Heart right ventricle (tissue), 16 donors: ENCODE measurements around the gene COLEC11. TPM values are rescaled to one million over a fixed set of nuclear protein-coding genes. Genes with fewer than 3 reads are reported as not detected.

Experiments used
- ATAC-seq, 8 donors: fragments of 200-7000 bp; cut with Tn5 transposase; one replicate each; pipeline ENCODE4 v1.9.1; 2020; ENCODE audit warnings: mild to moderate bottlenecking in 8 of 8, moderate library complexity in 8 of 8, moderate number of reproducible peaks in 1 of 8
- DNase-seq, 2 donors: peaks; one replicate each; pipeline ENCODE4 v3.0.0-alpha.2; 2020
- H3K27ac ChIP-seq, 10 donors: fragments of 200-600 bp; sonication (generic) in 2 of 10; one replicate each; pipeline versions ENCODE4 v1.5.0 to v1.8.0; 2020 to 2022; ENCODE audit warnings: mild to moderate bottlenecking in 3 of 10
- H3K27me3 ChIP-seq, 7 donors: fragments of 200-600 bp; one replicate each; pipeline ENCODE4 v1.8.0; 2021 to 2022; ENCODE audit warnings: mild to moderate bottlenecking in 2 of 7
- H3K36me3 ChIP-seq, 9 donors: fragments of 200-600 bp; sonication (generic) in 1 of 9; one replicate each; pipeline versions ENCODE4 v1.5.0 to v1.8.0; 2020 to 2022; ENCODE audit warnings: mild to moderate bottlenecking in 2 of 9
- H3K4me1 ChIP-seq, 9 donors: fragments of 200-600 bp; sonication (generic) in 1 of 9; one replicate each; pipeline versions ENCODE4 v1.5.0 to v1.8.0; 2020 to 2022; ENCODE audit warnings: mild to moderate bottlenecking in 4 of 9
- H3K4me3 ChIP-seq, 10 donors: fragments of 200-600 bp; sonication (generic) in 2 of 10; one replicate each; pipeline versions ENCODE4 v1.5.0 to v1.8.0; 2020 to 2022; ENCODE audit warnings: mild to moderate bottlenecking in 7 of 10, moderate library complexity in 2 of 10
- H3K9me3 ChIP-seq, 11 donors: fragments of 200-600 bp in 10 of 11; sonication (generic) in 2 of 11; one replicate each; pipeline versions ENCODE4 v1.5.0 to v1.8.0; 2013 to 2022; ENCODE audit warnings: mild to moderate bottlenecking in 2 of 11, control low read depth in 1 of 11, moderate library complexity in 1 of 11
- CTCF ChIP-seq, 9 donors: fragments of 200-600 bp; sonication (generic) in 2 of 9; IDR thresholded peaks; one replicate each; pipeline versions ENCODE4 v1.5.0 to v1.8.0; 2021 to 2022; ENCODE audit warnings: antibody characterized with exemption in 9 of 9, mild to moderate bottlenecking in 5 of 9, moderate library complexity in 1 of 9
- WGBS, 2 donors: extraction: QIAGEN DNeasy Blood & Tissue Kit; methylation state at CpG; one replicate each; pipeline ENCODE4 v1.1.7; 2013; ENCODE audit warnings: inconsistent platforms in 1 of 2; 5-methylcytosine and 5-hydroxymethylcytosine counted together
- intact Hi-C, 10 donors: fragments of 100-400 bp; cut with DNase I; formaldehyde crosslinking; loops; one replicate each; pipeline versions ENCODE4 v1.11.1 to v1.14.2; 2022
- polyA plus RNA-seq, 2 donors: library from polyadenylated mRNA; stranded (reverse); fragments of 200-250 nt; gene quantifications; one replicate each; pipeline ENCODE4 v1.2.3, GENCODE V29; 2013
- total RNA-seq, 10 donors: library from RNA; stranded (reverse); fragmentation: NEBNext Ultra II Directional in 3 of 10; extraction: Animal tissue kit (Norgen Biotek cat#: 25700) in 3 of 10; gene quantifications; one replicate each; pipeline versions ENCODE4 v1.2.1 to v1.2.4, GENCODE V29; 2021 to 2023
- donor health status: Arrhythmogenic right ventricular cardiomyopathy.
- donor health status: ischemic (EF 13 %, LVEDD 7.1; RV severe dilation, severe dysfunction).
- donor health status: healthy with polysubstance abuse.
- donor health status: DM: no; HTN: yes; CAD: no.
- donor health status: DM: no; HTN: no; CAD: no.
- donor health status: ischemic (EF 25% LVEDD 6.9; RV normal size, moderate dysfunction).
- donor health status: ischemic (EF 25% LVEDD 5.7; RV mildly dilated, moderate dysfunction).
- donor health status: healthy.
- donor health status: DM: yes; HTN: yes; CAD: no.
- donor health status: Ischemic cardiomyopathy.
- donor health status: ischemic (EF 35%, LVEDD 5.7; RV mildly dilated, moderate dysfunction).
- donor health status: nonischemic (EF 11% LVEDD 7.7; RV severe dilation, severe dysfunction).
- donor health status: DM: yes; HTN: yes; CAD: no.
- donor health status: PGD.
- donor health status: ischemic (EF 29% LVEDD 5.4; RV normal size, mild dysfunction).
- donor health status: nonischemic (EF 23%, LVEDD 6.1; RV moderate dilation, normal function).

COLEC11 gene
- total and polyA plus RNA-seq, 12 donors = 2.0 to 26.7 (median 5.2) TPM

GRCh38 chr2:3648652-3649177 is 53.8 kb downstream of the COLEC11 start:
- no peak for TF ChIP-seq CTCF (IDR thresholded peaks at IDR 0.05)
- Histone ChIP-seq H3K27me3 (peaks cover 0 to 15% (median 0%) of the 10 kb centered on the region in 7 donors), H3K36me3 (no peaks in the 10 kb centered on the region), H3K27ac (no peak overlapping the region), H3K9me3 (no peaks in the 10 kb centered on the region), H3K4me1 (peaks cover 0 to 19% (median 14%) of the 10 kb centered on the region in 9 donors), H3K4me3 (no peak overlapping the region)
- DNase-seq (no peak), ATAC-seq (no peak)
- 92% methylated on average over 20 of the region's 20 CpGs for WGBS, 2 donors
- intact Hi-C loops = loop anchor here in 2 of 10 donors (10.0 kb wide), 2 partner anchors 54 to 224 kb away; partner anchors contain the start of gene COLEC11 (in 1 of the 2)

GRCh38 chr2:3649581-3649980 is 54.7 kb downstream of the COLEC11 start:
- DNase-seq (no peak), ATAC-seq (no peak)
- H3K9me3 ChIP-seq = peaks cover 0 to 4% (median 0%) of the 10 kb centered on the region in 11 donors
- WGBS, 2 donors = 84 to 85% methylated on average over 16 of the region's 16 CpGs
- H3K36me3 ChIP-seq = no peaks in the 10 kb centered on the region
- H3K4me1 ChIP-seq = peaks cover 0 to 19% (median 14%) of the 10 kb centered on the region in 9 donors
- intact Hi-C loops = loop anchor here in 2 of 10 donors (10.0 kb wide), 2 partner anchors 55 to 225 kb away; partner anchors contain the start of gene COLEC11 (in 1 of the 2)
- no peak overlapping the region for H3K4me3 ChIP-seq
- H3K27me3 ChIP-seq = peaks cover 0 to 15% (median 0%) of the 10 kb centered on the region in 7 donors
- H3K27ac ChIP-seq = no peak overlapping the region
- TF ChIP-seq CTCF (IDR thresholded peaks at IDR 0.05) = no peak

- DNase-seq (no peak), ATAC-seq (peak in 1 of 8 donors; percentile 3)
- Histone ChIP-seq H3K27me3 (peaks cover 0 to 15% (median 0%) of the 10 kb centered on the region in 7 donors), H3K4me1 (peaks cover 0 to 19% (median 14%) of the 10 kb centered on the region in 9 donors), H3K27ac (no peak overlapping the region), H3K36me3 (no peaks in the 10 kb centered on the region), H3K9me3 (peaks cover 0 to 4% (median 0%) of the 10 kb centered on the region in 11 donors), H3K4me3 (no peak overlapping the region)
- TF ChIP-seq CTCF (IDR thresholded peaks at IDR 0.05) = no peak
- intact Hi-C loops = loop anchor here in 9 of 10 donors (2.0 to 10.0 kb wide), 10 partner anchors 53 to 1526 kb away; partner anchors contain the start of genes COLEC11 (in 4 of the 9) and RPS7 (in 2 of the 9)
- 72 to 78% methylated on average over 20 of the region's 20 CpGs for WGBS, 2 donors
These were observed 55.4 kb downstream of the COLEC11 start for GRCh38 chr2:3650140-3650920.
